ENCODE results near the gene HID1. TPM values are rescaled to one million over a fixed set of nuclear protein-coding genes. Genes with fewer than 3 reads are reported as not detected.

Gene HID1
- total RNA-seq, 1 donor from 2014 or later = 3.5 TPM

GRCh38 chr17:74945543-74945942, 27.0 kb downstream of the HID1 start:
- Histone ChIP-seq H3K4me2 (no peak overlapping the region), H3K27me3 (peaks cover 19% of the 10 kb centered on the region), H4K20me1 (ENCODE audit: low read depth) (no peaks in the 10 kb centered on the region), H3K4me3 (no peak overlapping the region), H3K27ac (no peak overlapping the region), H2AFZ (replicated peaks) (no peak overlapping the region), H3F3A (ENCODE audit: low read depth) (no peaks in the 10 kb centered on the region), H3K9ac (no peak overlapping the region), H3K36me3 (no peaks in the 10 kb centered on the region), H3K79me2 (ENCODE audit: low read depth) (no peaks in the 10 kb centered on the region), H3K4me1 (no peaks in the 10 kb centered on the region), H3K9me3 (ENCODE audit: low read depth) (no peaks in the 10 kb centered on the region)
- DNase-seq (ENCODE audit: low spot score) = no peak
- no peak overlapping the region for H3K27ac Mint-ChIP-seq
- peaks cover 27% of the 10 kb centered on the region for H3K27me3 Mint-ChIP-seq (ENCODE audit: insufficient read depth, low read depth)
- no peak overlapping the region for H3K4me3 Mint-ChIP-seq
- no peaks in the 10 kb centered on the region for H3K36me3 Mint-ChIP-seq
- H3K4me1 Mint-ChIP-seq = no peaks in the 10 kb centered on the region
- H3K9me3 Mint-ChIP-seq = no peaks in the 10 kb centered on the region
- TF ChIP-seq CTCF (IDR thresholded peaks at IDR 0.05) (no peak), EZH2 (IDR thresholded peaks at IDR 0.05) (no peak), EZH2phosphoT487 (IDR thresholded peaks at IDR 0.05) (no peak)

DNA sequence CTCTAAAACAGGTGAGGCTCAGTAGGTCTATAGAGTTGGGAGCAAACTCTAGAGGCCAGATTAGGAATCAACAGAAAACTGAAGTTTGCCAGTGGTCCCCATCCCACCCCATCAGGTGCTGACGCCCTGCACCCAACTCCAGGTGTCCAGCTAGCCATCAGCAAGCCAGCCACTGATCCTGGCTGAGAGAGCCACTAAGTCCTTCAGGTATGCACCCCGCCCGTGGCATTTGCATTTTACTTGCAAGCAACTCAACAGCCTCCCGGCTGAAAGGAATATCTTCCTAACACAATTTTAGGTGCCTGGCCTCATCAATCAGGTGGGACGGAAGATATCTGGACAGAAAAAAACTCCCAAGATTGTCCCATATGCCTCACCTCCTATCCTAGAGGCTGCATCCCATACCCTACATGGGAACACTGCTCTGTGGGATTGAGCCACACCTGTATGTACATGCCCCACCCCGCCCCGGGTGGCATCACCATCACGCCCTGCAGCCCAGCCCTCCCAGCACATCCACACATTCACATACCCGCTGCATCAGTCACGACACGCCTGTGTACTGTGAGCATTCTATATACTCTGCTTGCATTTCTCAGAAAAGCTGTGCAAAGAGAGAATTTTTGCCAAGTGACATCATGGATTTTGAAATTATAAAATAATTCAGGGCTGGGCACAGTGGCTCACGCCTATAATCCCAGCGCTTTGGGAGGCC, 28.6 kb downstream of the HID1 start:
- Histone ChIP-seq H3K36me3 (no peaks in the 10 kb centered on the region), H3K27me3 (peaks cover 35% of the 10 kb centered on the region), H3K9ac (no peak overlapping the region), H4K20me1 (ENCODE audit: low read depth) (no peaks in the 10 kb centered on the region), H3K4me2 (no peak overlapping the region), H3K79me2 (ENCODE audit: low read depth) (no peaks in the 10 kb centered on the region), H3K4me1 (no peaks in the 10 kb centered on the region), H3K4me3 (no peak overlapping the region), H3K27ac (no peak overlapping the region), H3K9me3 (ENCODE audit: low read depth) (no peaks in the 10 kb centered on the region), H2AFZ (replicated peaks) (no peak overlapping the region), H3F3A (ENCODE audit: low read depth) (no peaks in the 10 kb centered on the region)
- Mint-ChIP-seq H3K27ac (no peak overlapping the region), H3K36me3 (no peaks in the 10 kb centered on the region), H3K27me3 (ENCODE audit: insufficient read depth, low read depth) (peaks cover 33% of the 10 kb centered on the region), H3K4me1 (no peaks in the 10 kb centered on the region), H3K9me3 (no peaks in the 10 kb centered on the region), H3K4me3 (peak overlapping the region; percentile 54)
- no peak for DNase-seq (ENCODE audit: low spot score)
- TF ChIP-seq EZH2 (IDR thresholded peaks at IDR 0.05) (no peak), CTCF (IDR thresholded peaks at IDR 0.05) (no peak), EZH2phosphoT487 (IDR thresholded peaks at IDR 0.05) (no peak)

DNA sequence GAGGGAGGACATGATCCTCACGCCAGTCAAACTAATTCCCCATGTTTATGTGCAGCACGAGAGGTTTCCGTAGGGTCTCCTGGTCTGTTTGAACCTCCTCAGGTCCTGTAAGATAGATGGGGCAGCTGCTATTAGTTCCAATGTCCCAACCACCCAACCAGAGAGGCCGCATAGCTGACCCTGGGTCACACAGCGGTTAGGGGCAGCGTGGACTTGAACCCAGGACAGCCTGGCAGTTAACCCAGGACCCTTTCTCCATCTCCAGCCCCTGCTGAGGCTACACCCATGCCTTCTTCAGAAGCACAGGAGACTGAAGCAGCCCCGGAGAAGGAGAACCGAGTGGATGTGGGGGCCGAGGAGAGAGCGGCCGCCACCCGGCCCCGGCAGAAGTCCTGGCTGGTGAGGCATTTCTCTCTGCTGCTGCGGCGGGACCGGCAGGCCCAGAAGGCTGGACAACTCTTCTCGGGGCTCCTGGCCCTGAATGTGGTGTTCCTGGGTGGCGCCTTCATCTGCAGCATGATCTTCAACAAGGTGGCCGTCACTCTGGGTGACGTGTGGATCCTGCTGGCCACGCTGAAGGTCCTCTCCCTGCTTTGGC, 31.3 kb downstream of the HID1 start:
- no peaks in the 10 kb centered on the region for H3K36me3 Mint-ChIP-seq
- Histone ChIP-seq H3K4me1 (no peaks in the 10 kb centered on the region), H3K27ac (no peak overlapping the region), H3K79me2 (ENCODE audit: low read depth) (no peaks in the 10 kb centered on the region), H3K4me3 (no peak overlapping the region), H3K9me3 (ENCODE audit: low read depth) (no peaks in the 10 kb centered on the region), H3K9ac (no peak overlapping the region), H3F3A (ENCODE audit: low read depth) (no peaks in the 10 kb centered on the region), H4K20me1 (ENCODE audit: low read depth) (peaks cover 16% of the 10 kb centered on the region), H3K4me2 (no peak overlapping the region), H3K27me3 (peaks cover 62% of the 10 kb centered on the region), H2AFZ (replicated peaks) (no peak overlapping the region), H3K36me3 (no peaks in the 10 kb centered on the region)
- no peak overlapping the region for H3K4me3 Mint-ChIP-seq
- no peak overlapping the region for H3K27ac Mint-ChIP-seq
- TF ChIP-seq EZH2phosphoT487 (IDR thresholded peaks at IDR 0.05) (no peak), EZH2 (IDR thresholded peaks at IDR 0.05) (no peak), CTCF (IDR thresholded peaks at IDR 0.05) (no peak)
- peaks cover 47% of the 10 kb centered on the region for H3K27me3 Mint-ChIP-seq (ENCODE audit: insufficient read depth, low read depth)
- no peak for DNase-seq (ENCODE audit: low spot score)
- H3K4me1 Mint-ChIP-seq = no peaks in the 10 kb centered on the region
- H3K9me3 Mint-ChIP-seq = no peaks in the 10 kb centered on the region
